GM13977 (cell line): ENCODE measurements around the gene SIGLEC7.

Source experiments
- DNase-seq: peaks from one replicate; pipeline ENCODE4 v3.0.0; 2012; ENCODE audit warnings: low spot score
- in situ Hi-C: fragments of 300-500 bp; cut with MboI; formaldehyde crosslinking; loops from one replicate; pipeline ENCODE4 v1.12.0; 2022; ENCODE audit warnings: low sequenced_read_pairs, low pct_unique_long_range_greater_than_20kb, mixed read lengths, inconsistent platforms; ENCODE audit not compliant: unreplicated experiment
- TF ChIP-seq, protein P1 (sequence below): IDR thresholded peaks from 2 replicates; pipeline ENCODE4 v1.5.1; 2012; ENCODE audit warnings: mild to moderate bottlenecking, control low read depth; ENCODE audit not compliant: insufficient read depth; ENCODE audit errors: extremely low read depth, missing control alignments

Gene SIGLEC7

DNA sequence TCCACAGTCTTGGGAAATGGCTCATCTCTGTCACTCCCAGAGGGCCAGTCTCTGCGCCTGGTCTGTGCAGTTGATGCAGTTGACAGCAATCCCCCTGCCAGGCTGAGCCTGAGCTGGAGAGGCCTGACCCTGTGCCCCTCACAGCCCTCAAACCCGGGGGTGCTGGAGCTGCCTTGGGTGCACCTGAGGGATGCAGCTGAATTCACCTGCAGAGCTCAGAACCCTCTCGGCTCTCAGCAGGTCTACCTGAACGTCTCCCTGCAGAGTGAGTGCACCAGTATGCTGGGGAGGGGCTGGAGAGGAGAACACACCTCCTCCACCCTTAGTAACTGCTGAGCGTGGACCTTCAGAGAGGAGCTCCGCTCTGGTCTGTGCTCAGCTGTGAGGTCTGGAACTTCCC is 15.1 kb upstream of the SIGLEC7 start:
- no peak for DNase-seq
- in situ Hi-C loops = no loop called here
- TF ChIP-seq, protein P1, sequence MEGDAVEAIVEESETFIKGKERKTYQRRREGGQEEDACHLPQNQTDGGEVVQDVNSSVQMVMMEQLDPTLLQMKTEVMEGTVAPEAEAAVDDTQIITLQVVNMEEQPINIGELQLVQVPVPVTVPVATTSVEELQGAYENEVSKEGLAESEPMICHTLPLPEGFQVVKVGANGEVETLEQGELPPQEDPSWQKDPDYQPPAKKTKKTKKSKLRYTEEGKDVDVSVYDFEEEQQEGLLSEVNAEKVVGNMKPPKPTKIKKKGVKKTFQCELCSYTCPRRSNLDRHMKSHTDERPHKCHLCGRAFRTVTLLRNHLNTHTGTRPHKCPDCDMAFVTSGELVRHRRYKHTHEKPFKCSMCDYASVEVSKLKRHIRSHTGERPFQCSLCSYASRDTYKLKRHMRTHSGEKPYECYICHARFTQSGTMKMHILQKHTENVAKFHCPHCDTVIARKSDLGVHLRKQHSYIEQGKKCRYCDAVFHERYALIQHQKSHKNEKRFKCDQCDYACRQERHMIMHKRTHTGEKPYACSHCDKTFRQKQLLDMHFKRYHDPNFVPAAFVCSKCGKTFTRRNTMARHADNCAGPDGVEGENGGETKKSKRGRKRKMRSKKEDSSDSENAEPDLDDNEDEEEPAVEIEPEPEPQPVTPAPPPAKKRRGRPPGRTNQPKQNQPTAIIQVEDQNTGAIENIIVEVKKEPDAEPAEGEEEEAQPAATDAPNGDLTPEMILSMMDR = no peak

DNA sequence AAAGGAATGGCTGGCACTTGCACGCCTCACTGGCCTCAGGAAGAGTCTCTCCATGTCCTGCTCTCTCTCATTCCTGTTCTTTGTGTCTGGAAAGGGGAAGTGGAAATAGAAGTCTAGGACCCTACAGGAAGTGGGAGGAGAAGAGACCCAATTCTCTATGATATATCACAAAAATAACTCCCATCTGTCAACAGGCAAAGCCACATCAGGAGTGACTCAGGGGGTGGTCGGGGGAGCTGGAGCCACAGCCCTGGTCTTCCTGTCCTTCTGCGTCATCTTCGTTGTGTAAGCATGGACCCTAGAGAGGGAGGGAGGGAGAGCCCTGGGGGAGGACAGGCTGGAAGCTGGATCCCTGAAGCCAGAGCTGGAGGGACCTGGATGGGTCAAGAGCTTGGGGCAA is 14.3 kb upstream of the SIGLEC7 start:
- in situ Hi-C loops = no loop called here
- TF ChIP-seq, protein P1 = no peak
- no peak for DNase-seq

DNA sequence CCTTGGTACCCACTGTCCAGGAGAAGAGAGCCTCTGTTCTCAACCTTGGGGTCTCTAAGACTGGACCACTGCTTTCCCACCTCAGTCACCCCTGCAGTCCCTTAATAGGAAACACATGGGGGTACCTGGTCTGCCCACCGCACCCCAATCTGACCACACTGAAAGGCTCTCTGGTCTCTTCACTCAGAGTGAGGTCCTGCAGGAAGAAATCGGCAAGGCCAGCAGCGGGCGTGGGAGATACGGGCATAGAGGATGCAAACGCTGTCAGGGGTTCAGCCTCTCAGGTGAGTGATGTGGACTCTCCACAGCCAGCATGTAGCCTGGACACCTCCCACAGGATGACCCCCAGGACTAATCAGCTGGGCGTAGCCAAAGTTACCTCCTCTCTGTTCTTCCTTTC is 13.9 kb upstream of the SIGLEC7 start:
- TF ChIP-seq, protein P1 = no peak
- no peak for DNase-seq
- in situ Hi-C loops = no loop called here

DNA sequence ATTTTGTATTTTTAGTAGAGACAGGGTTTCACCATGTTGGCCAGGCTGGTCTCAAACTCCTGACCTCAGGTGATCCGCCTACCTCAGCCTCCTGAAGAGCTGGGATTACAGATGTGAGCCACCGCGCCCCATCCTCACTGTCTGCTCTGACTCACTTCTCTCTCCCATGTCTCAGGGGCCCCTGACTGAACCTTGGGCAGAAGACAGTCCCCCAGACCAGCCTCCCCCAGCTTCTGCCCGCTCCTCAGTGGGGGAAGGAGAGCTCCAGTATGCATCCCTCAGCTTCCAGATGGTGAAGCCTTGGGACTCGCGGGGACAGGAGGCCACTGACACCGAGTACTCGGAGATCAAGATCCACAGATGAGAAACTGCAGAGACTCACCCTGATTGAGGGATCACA is 12.4 kb upstream of the SIGLEC7 start:
- DNase-seq = no peak
- TF ChIP-seq, protein P1 = no peak
- in situ Hi-C loops = no loop called here

DNA sequence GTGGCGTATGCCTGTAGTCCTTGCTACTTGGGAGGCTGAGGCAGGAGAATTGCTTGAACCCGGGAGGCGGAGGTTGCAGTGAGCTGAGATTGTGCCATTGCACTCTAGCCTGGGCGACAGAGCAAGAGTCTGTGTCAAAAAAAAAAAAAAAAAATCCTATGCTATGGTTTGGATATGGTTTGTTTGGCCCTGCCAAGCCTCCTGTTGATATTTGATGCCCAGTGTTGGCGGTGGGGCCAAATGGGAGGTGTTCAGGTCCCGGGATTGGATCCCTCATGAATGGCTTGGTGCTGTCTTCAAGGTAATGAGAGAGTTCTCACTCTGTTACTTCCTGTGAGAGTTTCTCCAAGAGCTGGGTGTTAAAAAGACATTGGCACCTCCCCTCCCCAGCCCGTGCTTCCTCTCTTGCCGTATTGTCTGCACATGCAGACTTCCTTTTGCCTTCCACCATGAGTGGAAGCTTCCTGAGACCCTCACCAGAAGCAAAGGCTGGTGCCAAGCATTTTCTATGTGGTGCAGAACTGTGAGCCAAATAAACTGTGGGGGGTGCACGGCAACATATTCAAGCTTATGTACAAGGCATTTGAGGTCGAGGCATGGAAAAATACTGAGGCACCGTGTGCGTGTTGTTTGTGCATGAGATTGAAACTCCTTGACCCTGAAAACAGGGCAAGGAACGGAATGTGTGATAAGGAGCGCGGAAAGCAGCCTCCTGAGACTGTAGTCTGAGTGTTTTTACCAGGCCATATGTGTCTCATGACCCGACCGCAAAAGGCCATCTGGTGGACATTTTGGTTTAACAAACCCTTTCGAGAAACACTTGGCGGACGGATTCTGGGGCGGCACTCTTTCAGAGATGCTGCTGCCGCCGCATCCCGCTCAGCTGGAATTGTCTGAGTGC is 10.1 kb upstream of the SIGLEC7 start:
- in situ Hi-C loops = no loop called here

DNA sequence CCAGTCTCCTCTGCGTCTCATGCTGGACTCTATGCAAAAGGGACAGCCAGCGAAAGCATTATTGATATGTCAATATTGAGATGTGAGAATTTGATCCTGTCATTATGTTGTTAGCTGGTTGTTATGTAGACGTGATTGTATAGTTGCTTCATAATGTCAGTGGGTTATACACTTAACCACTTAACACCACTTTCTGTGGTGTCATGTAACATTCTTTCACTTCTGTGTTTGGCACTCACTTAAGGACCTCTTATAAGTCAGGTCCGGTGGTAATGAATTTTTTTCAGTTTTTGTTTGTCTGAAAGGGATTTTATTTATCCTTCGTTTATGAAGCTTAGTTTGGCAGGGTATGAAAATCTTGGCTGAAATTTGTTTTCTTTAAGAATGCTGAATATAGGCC is 7.1 kb upstream of the SIGLEC7 start:
- DNase-seq = no peak
- TF ChIP-seq, protein P1 = no peak
- in situ Hi-C loops = no loop called here

More for the DNA sequence above, 10.1 kb upstream of the SIGLEC7 start:
- TF ChIP-seq, protein P1 = no peak
- DNase-seq = no peak
